ENCODE data around the gene FBLN2.

The FBLN2 gene

DNA sequence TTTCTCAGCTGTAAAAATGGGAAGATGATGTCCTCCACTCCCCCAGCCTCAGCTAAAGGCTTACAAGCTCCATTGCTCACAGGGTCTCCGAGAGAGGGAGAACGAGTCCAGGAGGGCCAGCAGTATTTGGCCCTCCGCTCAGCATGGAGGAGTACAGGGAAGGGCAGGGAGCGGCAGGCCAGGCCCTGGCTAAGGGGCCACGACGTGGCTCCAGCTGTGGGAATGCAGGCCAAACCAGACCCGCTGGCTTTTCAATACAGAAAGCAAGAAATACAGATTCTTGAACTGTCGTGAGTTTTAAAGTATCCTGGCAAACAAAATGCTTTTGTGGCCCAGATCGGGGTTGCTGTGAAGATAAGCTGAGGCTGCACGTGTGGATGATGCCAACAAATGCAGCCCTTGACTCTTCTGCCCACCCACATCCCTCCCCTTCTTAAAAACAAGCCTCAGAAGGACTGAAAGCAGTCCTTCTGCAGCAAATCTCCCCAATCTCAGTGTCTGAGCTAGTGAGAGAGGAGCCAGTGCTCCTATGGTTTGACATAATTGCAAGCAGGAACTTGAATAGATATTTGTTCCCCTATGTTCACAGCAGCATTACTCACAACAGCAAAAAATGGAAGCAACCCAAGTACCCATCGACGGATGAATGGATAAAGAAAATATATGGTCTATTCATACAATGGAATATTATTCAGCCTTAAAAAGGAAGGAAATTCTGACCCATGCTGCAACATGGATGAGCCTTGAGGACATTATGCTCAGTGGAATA, 18.5 kb upstream of the FBLN2 start:
- H3K4me3 ChIP-seq (ENCODE audit: low read depth in 1 of 5, low read length in 5 of 5) = no peak overlapping the region
- H3K9me3 ChIP-seq (ENCODE audit: control insufficient read depth in 5 of 5, low read length in 5 of 5) = no peaks in the 10 kb centered on the region
- no peaks in the 10 kb centered on the region for H3K27me3 ChIP-seq (ENCODE audit: control insufficient read depth in 5 of 5, insufficient read depth in 4 of 5, low read length in 5 of 5)
- peaks cover 7 to 50% (median 42%) of the 10 kb centered on the region in 5 donors for H3K4me1 ChIP-seq (ENCODE audit: control insufficient read depth in 5 of 5, insufficient read depth in 5 of 5, low read length in 5 of 5)
- H3K27ac ChIP-seq (ENCODE audit: low read depth, low read length) = no peak overlapping the region
- H3K36me3 ChIP-seq (ENCODE audit: control insufficient read depth in 5 of 5, insufficient read depth in 5 of 5, low read length in 5 of 5) = no peaks in the 10 kb centered on the region
- H3K9ac ChIP-seq (ENCODE audit: low read length in 5 of 5) = no peak overlapping the region

DNA sequence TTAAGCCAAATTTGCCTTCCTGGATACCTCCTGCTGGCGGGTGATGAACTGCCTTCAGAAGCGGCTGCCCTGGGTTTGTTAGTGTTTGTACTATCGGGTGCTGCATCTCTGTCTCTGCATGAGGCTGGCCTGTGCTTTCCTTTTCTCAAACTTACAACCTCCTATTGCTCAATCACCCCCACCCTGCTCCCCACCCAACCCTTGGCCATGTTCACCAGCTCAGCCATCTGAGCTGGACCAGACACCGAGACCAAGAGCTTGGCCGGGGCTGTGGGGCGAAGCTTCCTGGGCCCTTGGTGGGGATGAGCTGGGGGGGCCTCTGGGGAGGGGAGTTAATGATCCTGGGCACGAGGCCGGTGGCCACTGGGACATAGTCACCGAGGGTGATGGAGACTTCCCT, 16.8 kb upstream of the FBLN2 start:
- H3K4me3 ChIP-seq (ENCODE audit: low read depth in 1 of 5, low read length in 5 of 5) = no peak overlapping the region
- H3K9ac ChIP-seq (ENCODE audit: low read length in 5 of 5) = no peak overlapping the region
- peaks cover 5 to 53% (median 38%) of the 10 kb centered on the region in 5 donors for H3K4me1 ChIP-seq (ENCODE audit: control insufficient read depth in 5 of 5, insufficient read depth in 5 of 5, low read length in 5 of 5)
- no peaks in the 10 kb centered on the region for H3K36me3 ChIP-seq (ENCODE audit: control insufficient read depth in 5 of 5, insufficient read depth in 5 of 5, low read length in 5 of 5)
- H3K27ac ChIP-seq (ENCODE audit: low read depth, low read length) = no peak overlapping the region
- no peaks in the 10 kb centered on the region for H3K9me3 ChIP-seq (ENCODE audit: control insufficient read depth in 5 of 5, low read length in 5 of 5)
- H3K27me3 ChIP-seq (ENCODE audit: control insufficient read depth in 5 of 5, insufficient read depth in 4 of 5, low read length in 5 of 5) = no peaks in the 10 kb centered on the region

DNA sequence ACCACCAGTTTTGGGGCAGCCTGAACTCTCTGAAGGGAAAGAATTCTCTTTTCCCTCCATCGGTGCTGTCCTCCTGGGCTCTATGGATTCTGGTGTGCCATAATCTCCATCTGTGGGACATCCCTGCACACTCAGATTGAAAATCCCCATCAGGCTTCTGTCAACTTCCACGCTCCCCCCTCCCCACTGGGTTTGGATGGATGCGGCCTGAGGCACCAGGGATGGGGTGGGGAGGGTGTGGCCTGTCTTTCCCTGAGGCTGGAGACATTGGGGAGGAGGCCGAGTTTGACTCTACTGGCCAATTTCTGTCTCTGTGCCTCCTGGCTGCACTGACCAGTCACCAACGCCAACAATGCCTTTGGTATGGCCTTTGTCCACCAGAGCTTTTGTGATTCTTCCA, 16.3 kb upstream of the FBLN2 start:
- H3K4me3 ChIP-seq (ENCODE audit: low read depth in 1 of 5, low read length in 5 of 5) = no peak overlapping the region
- H3K27ac ChIP-seq (ENCODE audit: low read depth, low read length) = no peak overlapping the region
- H3K27me3 ChIP-seq (ENCODE audit: control insufficient read depth in 5 of 5, insufficient read depth in 4 of 5, low read length in 5 of 5) = no peaks in the 10 kb centered on the region
- H3K36me3 ChIP-seq (ENCODE audit: control insufficient read depth in 5 of 5, insufficient read depth in 5 of 5, low read length in 5 of 5) = no peaks in the 10 kb centered on the region
- no peak overlapping the region for H3K9ac ChIP-seq (ENCODE audit: low read length in 5 of 5)
- no peaks in the 10 kb centered on the region for H3K9me3 ChIP-seq (ENCODE audit: control insufficient read depth in 5 of 5, low read length in 5 of 5)
- peaks cover 5 to 55% (median 44%) of the 10 kb centered on the region in 5 donors for H3K4me1 ChIP-seq (ENCODE audit: control insufficient read depth in 5 of 5, insufficient read depth in 5 of 5, low read length in 5 of 5)

DNA sequence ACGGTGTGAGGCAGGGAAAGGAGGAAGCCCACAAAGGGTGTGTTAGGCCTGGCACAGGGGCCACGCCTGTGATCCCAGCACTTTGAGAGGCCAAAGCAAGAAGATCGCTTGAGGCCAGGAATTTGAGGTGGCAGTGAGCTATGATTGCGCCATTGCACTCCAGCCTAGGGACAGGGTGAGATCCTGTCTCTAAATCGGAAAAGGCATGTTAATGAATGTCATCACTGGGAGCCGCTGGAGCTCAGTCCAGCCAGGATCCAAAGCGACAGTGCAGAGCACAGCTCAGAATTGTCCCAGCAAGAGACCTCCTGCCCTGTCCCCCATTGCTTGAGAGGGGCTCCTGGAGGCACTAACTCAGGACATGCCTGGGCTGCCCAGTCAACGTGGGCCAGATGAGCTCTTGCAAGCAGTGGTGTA, 15.0 kb upstream of the FBLN2 start:
- Histone ChIP-seq H3K27ac (ENCODE audit: low read depth, low read length) (no peak overlapping the region), H3K4me3 (ENCODE audit: low read depth in 1 of 5, low read length in 5 of 5) (no peak overlapping the region), H3K4me1 (ENCODE audit: control insufficient read depth in 5 of 5, insufficient read depth in 5 of 5, low read length in 5 of 5) (peaks cover 11 to 56% (median 42%) of the 10 kb centered on the region in 5 donors), H3K9me3 (ENCODE audit: control insufficient read depth in 5 of 5, low read length in 5 of 5) (no peaks in the 10 kb centered on the region), H3K27me3 (ENCODE audit: control insufficient read depth in 5 of 5, insufficient read depth in 4 of 5, low read length in 5 of 5) (no peaks in the 10 kb centered on the region), H3K36me3 (ENCODE audit: control insufficient read depth in 5 of 5, insufficient read depth in 5 of 5, low read length in 5 of 5) (no peaks in the 10 kb centered on the region), H3K9ac (ENCODE audit: low read length in 5 of 5) (no peak overlapping the region)

DNA sequence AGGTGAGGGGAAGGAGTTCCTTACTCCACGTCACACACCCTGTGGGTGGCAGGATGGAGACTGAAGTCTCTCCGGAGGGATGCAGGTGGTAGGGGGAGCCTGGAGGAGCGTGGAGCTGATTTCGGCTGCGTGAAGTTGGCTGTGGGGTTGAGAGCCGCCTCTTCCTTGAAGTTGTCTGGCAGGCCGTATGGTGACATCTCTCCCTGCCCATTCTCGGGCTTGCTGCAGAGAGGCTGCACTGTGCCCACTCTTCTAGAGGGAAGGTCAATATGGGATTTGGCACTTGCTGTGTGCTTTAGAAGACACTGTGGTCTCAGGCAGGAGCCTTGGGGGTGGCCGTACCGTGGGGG, 13.4 kb upstream of the FBLN2 start:
- H3K27ac ChIP-seq (ENCODE audit: low read depth, low read length) = no peak overlapping the region
- H3K27me3 ChIP-seq (ENCODE audit: control insufficient read depth in 5 of 5, insufficient read depth in 4 of 5, low read length in 5 of 5) = no peaks in the 10 kb centered on the region
- no peaks in the 10 kb centered on the region for H3K9me3 ChIP-seq (ENCODE audit: control insufficient read depth in 5 of 5, low read length in 5 of 5)
- no peak overlapping the region for H3K4me3 ChIP-seq (ENCODE audit: low read depth in 1 of 5, low read length in 5 of 5)
- H3K9ac ChIP-seq (ENCODE audit: low read length in 5 of 5) = no peak overlapping the region
- H3K4me1 ChIP-seq (ENCODE audit: control insufficient read depth in 5 of 5, insufficient read depth in 5 of 5, low read length in 5 of 5) = peaks cover 9 to 63% (median 47%) of the 10 kb centered on the region in 5 donors
- H3K36me3 ChIP-seq (ENCODE audit: control insufficient read depth in 5 of 5, insufficient read depth in 5 of 5, low read length in 5 of 5) = no peaks in the 10 kb centered on the region

DNA sequence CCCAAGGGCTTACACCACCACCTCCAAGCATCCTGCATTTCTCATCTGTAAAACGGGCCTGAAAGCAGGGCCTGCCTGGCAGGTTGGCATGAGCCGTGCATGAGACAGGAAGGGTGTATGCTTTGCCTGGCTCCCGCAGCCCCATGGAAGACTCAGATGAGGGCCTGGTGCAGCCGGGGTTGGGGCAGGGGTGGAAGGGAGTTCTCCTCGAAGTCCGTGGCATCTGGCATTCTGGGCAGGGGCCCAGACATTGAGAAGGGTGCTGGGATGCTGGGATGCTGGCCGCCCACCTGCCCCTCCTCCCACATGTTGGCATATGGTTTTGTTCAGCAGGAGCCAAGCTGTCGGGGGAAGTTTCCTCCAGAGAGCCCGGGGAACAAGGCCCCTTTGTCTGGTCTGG, 13.0 kb upstream of the FBLN2 start:
- Histone ChIP-seq H3K4me1 (ENCODE audit: control insufficient read depth in 5 of 5, insufficient read depth in 5 of 5, low read length in 5 of 5) (peaks cover 9 to 65% (median 51%) of the 10 kb centered on the region in 5 donors), H3K27ac (ENCODE audit: low read depth, low read length) (peak overlapping the region; percentile 62), H3K36me3 (ENCODE audit: control insufficient read depth in 5 of 5, insufficient read depth in 5 of 5, low read length in 5 of 5) (no peaks in the 10 kb centered on the region), H3K27me3 (ENCODE audit: control insufficient read depth in 5 of 5, insufficient read depth in 4 of 5, low read length in 5 of 5) (no peaks in the 10 kb centered on the region), H3K9me3 (ENCODE audit: control insufficient read depth in 5 of 5, low read length in 5 of 5) (no peaks in the 10 kb centered on the region), H3K4me3 (ENCODE audit: low read depth in 1 of 5, low read length in 5 of 5) (no peak overlapping the region), H3K9ac (ENCODE audit: low read length in 5 of 5) (no peak overlapping the region)

DNA sequence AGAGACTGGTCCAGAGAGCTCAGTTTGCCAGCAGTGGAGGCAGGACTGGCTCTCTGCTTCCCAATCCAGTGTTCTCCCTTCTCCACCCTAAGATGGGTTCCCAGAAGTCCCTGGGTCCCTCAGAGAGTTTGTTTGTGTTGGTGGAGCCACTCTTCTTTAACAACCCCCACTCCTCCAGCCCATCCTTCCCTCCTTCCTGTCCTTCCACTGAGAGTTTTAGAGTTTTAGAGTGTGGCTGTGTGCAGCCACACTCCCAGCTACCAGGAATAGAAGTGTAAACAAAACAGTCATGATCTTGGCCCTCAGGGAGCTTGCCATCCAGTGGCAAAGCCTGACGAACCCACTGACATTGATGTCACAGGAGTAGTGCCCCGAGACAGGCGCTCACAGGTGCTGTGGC, 12.5 kb upstream of the FBLN2 start:
- Histone ChIP-seq H3K36me3 (ENCODE audit: control insufficient read depth in 5 of 5, insufficient read depth in 5 of 5, low read length in 5 of 5) (no peaks in the 10 kb centered on the region), H3K27me3 (ENCODE audit: control insufficient read depth in 5 of 5, insufficient read depth in 4 of 5, low read length in 5 of 5) (no peaks in the 10 kb centered on the region), H3K9ac (ENCODE audit: low read length in 5 of 5) (no peak overlapping the region), H3K4me1 (ENCODE audit: control insufficient read depth in 5 of 5, insufficient read depth in 5 of 5, low read length in 5 of 5) (peaks cover 11 to 66% (median 51%) of the 10 kb centered on the region in 5 donors), H3K9me3 (ENCODE audit: control insufficient read depth in 5 of 5, low read length in 5 of 5) (peaks cover 0 to 4% (median 0%) of the 10 kb centered on the region in 5 donors), H3K4me3 (ENCODE audit: low read depth in 1 of 5, low read length in 5 of 5) (no peak overlapping the region), H3K27ac (ENCODE audit: low read depth, low read length) (peak overlapping the region; percentile 62)

DNA sequence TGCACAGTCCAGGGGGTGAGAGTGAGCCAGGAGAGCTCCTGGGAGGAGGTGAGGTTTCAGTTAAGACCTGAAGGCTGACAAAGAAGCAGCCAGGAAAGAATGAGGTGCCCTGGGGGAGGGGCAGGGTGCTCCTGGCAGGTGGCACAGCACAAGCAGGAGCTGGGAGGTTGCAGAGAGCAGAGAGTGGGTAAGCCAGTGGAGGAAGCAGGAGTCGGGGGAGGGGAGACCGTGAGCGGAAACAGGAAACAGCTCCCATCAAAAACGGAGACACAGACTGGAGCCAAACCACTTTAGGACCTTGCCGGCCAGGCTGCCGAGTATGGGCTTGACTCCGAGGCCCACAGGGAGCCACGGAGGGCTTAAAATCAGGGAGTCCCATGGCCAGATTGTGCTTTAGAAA, 12.1 kb upstream of the FBLN2 start:
- Histone ChIP-seq H3K4me1 (ENCODE audit: control insufficient read depth in 5 of 5, insufficient read depth in 5 of 5, low read length in 5 of 5) (peaks cover 11 to 66% (median 51%) of the 10 kb centered on the region in 5 donors), H3K27me3 (ENCODE audit: control insufficient read depth in 5 of 5, insufficient read depth in 4 of 5, low read length in 5 of 5) (no peaks in the 10 kb centered on the region), H3K36me3 (ENCODE audit: control insufficient read depth in 5 of 5, insufficient read depth in 5 of 5, low read length in 5 of 5) (no peaks in the 10 kb centered on the region)

DNA sequence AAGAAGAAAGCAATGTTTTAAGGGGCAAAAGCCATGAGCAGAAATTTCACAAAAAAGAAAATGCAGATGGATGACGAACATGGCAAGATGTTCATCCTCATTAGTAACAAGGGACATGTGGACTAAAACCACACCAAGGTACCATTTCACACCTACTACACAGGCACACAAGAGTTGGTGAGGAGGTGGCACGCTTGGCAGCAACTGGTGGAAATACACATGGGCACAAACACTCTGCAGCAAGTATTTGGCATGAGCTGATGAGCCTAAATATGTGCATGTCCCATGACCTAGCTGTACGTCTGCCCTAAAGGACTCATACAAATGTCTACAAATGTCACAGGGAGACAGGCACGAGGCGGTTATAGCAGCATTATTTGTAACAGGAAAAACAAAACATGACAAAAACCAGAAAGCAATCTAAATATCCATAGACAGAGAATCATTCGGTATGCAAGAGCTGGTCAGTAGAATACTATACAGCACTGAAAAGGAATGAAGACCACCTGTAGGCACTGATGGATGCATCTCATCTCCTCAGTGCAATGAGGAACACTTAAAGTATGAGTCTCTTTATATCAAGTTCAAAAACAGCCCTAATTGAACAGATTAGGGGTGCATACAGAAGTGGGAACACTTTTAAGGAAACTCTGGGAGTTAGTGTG, 11.5 kb upstream of the FBLN2 start:
- Histone ChIP-seq H3K27me3 (ENCODE audit: control insufficient read depth in 5 of 5, insufficient read depth in 4 of 5, low read length in 5 of 5) (no peaks in the 10 kb centered on the region), H3K36me3 (ENCODE audit: control insufficient read depth in 5 of 5, insufficient read depth in 5 of 5, low read length in 5 of 5) (no peaks in the 10 kb centered on the region), H3K9me3 (ENCODE audit: control insufficient read depth in 5 of 5, low read length in 5 of 5) (peaks cover 0 to 9% (median 4%) of the 10 kb centered on the region in 5 donors), H3K27ac (ENCODE audit: low read depth, low read length) (peak overlapping the region; percentile 62), H3K9ac (ENCODE audit: low read length in 5 of 5) (no peak overlapping the region), H3K4me3 (ENCODE audit: low read depth in 1 of 5, low read length in 5 of 5) (no peak overlapping the region), H3K4me1 (ENCODE audit: control insufficient read depth in 5 of 5, insufficient read depth in 5 of 5, low read length in 5 of 5) (peaks cover 11 to 63% (median 49%) of the 10 kb centered on the region in 5 donors)

More for the DNA sequence above, 12.1 kb upstream of the FBLN2 start:
- Histone ChIP-seq H3K9ac (ENCODE audit: low read length in 5 of 5) (no peak overlapping the region), H3K9me3 (ENCODE audit: control insufficient read depth in 5 of 5, low read length in 5 of 5) (peaks cover 0 to 5% (median 0%) of the 10 kb centered on the region in 5 donors), H3K27ac (ENCODE audit: low read depth, low read length) (peak overlapping the region; percentile 62), H3K4me3 (ENCODE audit: low read depth in 1 of 5, low read length in 5 of 5) (no peak overlapping the region)

DNA sequence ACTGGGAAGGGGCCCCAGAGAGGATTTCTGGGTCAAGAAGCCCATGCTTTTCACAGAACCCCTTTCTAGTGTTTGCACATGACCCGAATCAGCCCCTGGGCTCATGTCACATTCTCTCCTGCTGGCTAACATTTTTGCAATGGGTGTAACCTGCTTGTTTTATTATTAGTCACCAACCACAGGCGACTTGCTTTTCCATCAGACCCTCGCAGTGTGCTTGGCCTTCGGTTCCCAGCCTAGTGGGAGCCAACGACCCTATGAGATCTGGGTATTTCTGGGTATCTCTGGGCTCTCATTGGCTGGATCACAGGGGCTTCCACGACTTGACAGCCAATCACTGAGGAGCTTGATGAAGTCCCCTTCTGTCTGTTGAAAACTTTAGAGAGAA, 11.0 kb upstream of the FBLN2 start:
- Histone ChIP-seq H3K27ac (ENCODE audit: low read depth, low read length) (peak overlapping the region; percentile 62), H3K9me3 (ENCODE audit: control insufficient read depth in 5 of 5, low read length in 5 of 5) (peaks cover 0 to 9% (median 4%) of the 10 kb centered on the region in 5 donors), H3K4me1 (ENCODE audit: control insufficient read depth in 5 of 5, insufficient read depth in 5 of 5, low read length in 5 of 5) (peaks cover 11 to 61% (median 46%) of the 10 kb centered on the region in 5 donors), H3K27me3 (ENCODE audit: control insufficient read depth in 5 of 5, insufficient read depth in 4 of 5, low read length in 5 of 5) (no peaks in the 10 kb centered on the region), H3K9ac (ENCODE audit: low read length in 5 of 5) (no peak overlapping the region), H3K4me3 (ENCODE audit: low read depth in 1 of 5, low read length in 5 of 5) (no peak overlapping the region), H3K36me3 (ENCODE audit: control insufficient read depth in 5 of 5, insufficient read depth in 5 of 5, low read length in 5 of 5) (no peaks in the 10 kb centered on the region)
